A673 (cell line): ENCODE measurements around the gene APBA1. TPM values are rescaled to one million over a fixed set of nuclear protein-coding genes. Genes with fewer than 3 reads are reported as not detected.

ENCODE experiments used
- BruUV-seq: library from RNA; stranded (reverse); fragments of 400-500 nt; replicated peaks from 2 replicates; lab custom pipeline; 2021; lab: Mats Ljungman, UMichigan
- CTCF ChIA-PET: fragments of 300-600 bp; sonication (Branson Sonifier 250); formaldehyde crosslinking; loops from one replicate; lab custom pipeline; 2022; ENCODE audit warnings: antibody characterized with exemption; lab: Charles Lee
- POLR2A ChIA-PET: fragments of 300-600 bp; sonication (Branson Sonifier 250); formaldehyde crosslinking; loops from one replicate; lab custom pipeline; 2022; ENCODE audit warnings: antibody characterized with exemption; ENCODE audit not compliant: low non-redundant PET; lab: Charles Lee
- DNase-seq: peaks from one replicate; pipeline ENCODE4 v3.0.0-alpha.2; 2015; ENCODE audit warnings: low spot score
- H3K27ac ChIP-seq: fragments of 200-600 bp; sonication (generic); 2 replicates; pipeline ENCODE4 v1.5.1; 2016; ENCODE audit warnings: mixed run types, low read depth, mild to moderate bottlenecking, mixed read lengths, antibody characterized with exemption, low read length; ENCODE audit not compliant: poor library complexity, severe bottlenecking
- H3K27me3 ChIP-seq: fragments of 200-600 bp; sonication (generic); replicated peaks from 2 replicates; pipeline ENCODE4 v1.6.1; 2017; ENCODE audit warnings: mixed run types, low read depth, mild to moderate bottlenecking, mixed read lengths, antibody characterized with exemption, low read length; ENCODE audit not compliant: insufficient read depth, poor library complexity
- H3K36me3 ChIP-seq: fragments of 200-600 bp; sonication (generic); 2 replicates; pipeline ENCODE4 v1.6.1; 2016; ENCODE audit warnings: mixed run types, mild to moderate bottlenecking, mixed read lengths, antibody characterized with exemption, low read length; ENCODE audit not compliant: insufficient read depth, poor library complexity, severe bottlenecking
- H3K4me1 ChIP-seq: fragments of 200-600 bp; sonication (generic); 2 replicates; pipeline ENCODE4 v1.6.1; 2017; ENCODE audit warnings: mixed run types, mild to moderate bottlenecking, mixed read lengths, antibody characterized with exemption, low read length; ENCODE audit not compliant: insufficient read depth, poor library complexity, severe bottlenecking
- H3K4me3 ChIP-seq: fragments of 200-600 bp; sonication (generic); 2 replicates; pipeline ENCODE4 v1.5.1; 2016; ENCODE audit warnings: low read depth, mixed run types, mild to moderate bottlenecking, mixed read lengths, low read length; ENCODE audit not compliant: poor library complexity, severe bottlenecking
- H3K9me3 ChIP-seq: fragments of 200-600 bp; sonication (generic); 2 replicates; pipeline ENCODE4 v1.6.1; 2016; ENCODE audit warnings: mixed run types, low read depth, mild to moderate bottlenecking, mixed read lengths, antibody characterized with exemption, low read length; ENCODE audit not compliant: poor library complexity, severe bottlenecking
- CTCF ChIP-seq: fragments of 300-800, 200-600 bp; sonication (generic); conservative IDR thresholded peaks from 2 replicates; pipeline ENCODE4 v1.5.1; 2017; ENCODE audit warnings: low read depth, mild to moderate bottlenecking, antibody characterized with exemption, low read length, moderate library complexity, mixed read lengths
- EZH2 ChIP-seq: fragments of 200-600 bp; sonication (generic); IDR thresholded peaks from 2 replicates; pipeline ENCODE4 v1.6.1; 2017; ENCODE audit warnings: borderline replicate concordance, low read depth, mild to moderate bottlenecking, mixed read lengths, antibody characterized with exemption, low read length; ENCODE audit not compliant: poor library complexity, severe bottlenecking
- intact Hi-C: fragments of 100-400 bp; cut with micrococcal nuclease; formaldehyde crosslinking; loops from one replicate; pipeline ENCODE4 v1.10.0; 2022; ENCODE audit not compliant: unreplicated experiment
- total RNA-seq: library from RNA; stranded (reverse); gene quantifications from 2 replicates; pipeline ENCODE4 v1.2.3, GENCODE V29; 2021

APBA1 gene
- total RNA-seq, 1 experiment from 2014 or later = 0.13 TPM

- no peaks in the 10 kb centered on the region for H3K9me3 ChIP-seq
- TF ChIP-seq EZH2 (no peak), CTCF (no peak)
- POLR2A ChIA-PET = no interaction called here
- H3K27ac ChIP-seq = no peak overlapping the region
- H3K4me1 ChIP-seq = no peaks in the 10 kb centered on the region
- CTCF ChIA-PET = no interaction called here
- no peak overlapping the region for H3K4me3 ChIP-seq
- H3K27me3 ChIP-seq = peaks cover 13% of the 10 kb centered on the region
- intact Hi-C loops = no loop called here
- H3K36me3 ChIP-seq = no peaks in the 10 kb centered on the region
- DNase-seq = no peak
- BruUV-seq = no TSS peak
These were observed 22.5 kb downstream of the APBA1 start for GRCh38 chr9:69649566-69650250.

- ChIA-PET POLR2A (no interaction called here), CTCF (no interaction called here)
- H3K4me1 ChIP-seq = no peaks in the 10 kb centered on the region
- TF ChIP-seq EZH2 (no peak), CTCF (no peak)
- H3K27ac ChIP-seq = no peak overlapping the region
- no peak for DNase-seq
- intact Hi-C loops = loop anchor here (1.0 kb wide), 1 partner anchor 13 kb away; no protein-coding TSS in a partner anchor
- H3K4me3 ChIP-seq = no peak overlapping the region
- H3K27me3 ChIP-seq = peaks cover 13% of the 10 kb centered on the region
- H3K9me3 ChIP-seq = no peaks in the 10 kb centered on the region
- no peaks in the 10 kb centered on the region for H3K36me3 ChIP-seq
- BruUV-seq = no TSS peak
These were observed 24.4 kb downstream of the APBA1 start for GRCh38 chr9:69647804-69648203.

GRCh38 chr9:69646810-69647209, 25.4 kb downstream of the APBA1 start:
- no peak overlapping the region for H3K27ac ChIP-seq
- TF ChIP-seq EZH2 (no peak), CTCF (no peak)
- H3K4me3 ChIP-seq = no peak overlapping the region
- POLR2A ChIA-PET = no interaction called here
- H3K4me1 ChIP-seq = no peaks in the 10 kb centered on the region
- no peaks in the 10 kb centered on the region for H3K36me3 ChIP-seq
- no TSS peak for BruUV-seq
- H3K27me3 ChIP-seq = peaks cover 13% of the 10 kb centered on the region
- DNase-seq = no peak
- H3K9me3 ChIP-seq = no peaks in the 10 kb centered on the region
- intact Hi-C loops = no loop called here
- CTCF ChIA-PET = no interaction called here
